ENCODE data around the gene PIEZO1. TPM values are rescaled to one million over a fixed set of nuclear protein-coding genes. Genes with fewer than 3 reads are reported as not detected.

The PIEZO1 gene
- total RNA-seq, 1 experiment from 2014 or later, result 71.1 TPM

- no peaks in the 10 kb centered on the region for H3K23me2 ChIP-seq (ENCODE audit: insufficient read length, low read depth, low read length, poor library complexity, severe bottlenecking)
- no peak overlapping the region for H2BK120ac ChIP-seq (ENCODE audit: low read depth, low read length, poor library complexity, severe bottlenecking)
- H2BK20ac ChIP-seq (ENCODE audit: low read depth, low read length, poor library complexity, severe bottlenecking), result no peak overlapping the region
- no peak overlapping the region for H3K27ac Mint-ChIP-seq
- no peak overlapping the region for H4K5ac ChIP-seq (ENCODE audit: insufficient read length, low read depth, low read length)
- no peak overlapping the region for H4K91ac ChIP-seq (ENCODE audit: insufficient read length, low read depth, low read length)
- no peak overlapping the region for H3K4me2 ChIP-seq (ENCODE audit: insufficient read depth, insufficient read length, low read length)
- H4K20me1 ChIP-seq (ENCODE audit: control insufficient read depth, insufficient read depth, insufficient read length), result no peaks in the 10 kb centered on the region
- H3K9me3 ChIP-seq (ENCODE audit: control insufficient read depth, low read depth, low read length), result no peaks in the 10 kb centered on the region
- H3T11ph ChIP-seq (ENCODE audit: low read length), result no peak overlapping the region
- H2AK5ac ChIP-seq (ENCODE audit: insufficient read length, low read length), result no peak overlapping the region
- H3K14ac ChIP-seq (ENCODE audit: insufficient read depth, low read length), result no peak overlapping the region
- no peak overlapping the region for H3K27ac ChIP-seq (ENCODE audit: insufficient read length, low read depth, low read length)
- H3K56ac ChIP-seq (ENCODE audit: insufficient read length, low read depth, low read length), result no peak overlapping the region
- no peak overlapping the region for H3K4ac ChIP-seq (ENCODE audit: low read depth, low read length)
- no peak overlapping the region for H3K4me3 Mint-ChIP-seq
- no peak overlapping the region for H2AFZ ChIP-seq (ENCODE audit: low read length)
- H4K8ac ChIP-seq (replicated peaks; ENCODE audit: insufficient read length, low read depth, low read length), result no peak overlapping the region
- H3K4me1 Mint-ChIP-seq, result 0 out of 4 replicates have a peak, but pooled peaks cover 0 to 3% of the 10 kb centered on the region in 2 experiments
- H3K23ac ChIP-seq (ENCODE audit: insufficient read length, low read depth, low read length), result no peak overlapping the region
- no peaks in the 10 kb centered on the region for H3K4me1 ChIP-seq (ENCODE audit: insufficient read depth, low read length)
- no peaks in the 10 kb centered on the region for H3K9me3 Mint-ChIP-seq
- H3K36me3 Mint-ChIP-seq (ENCODE audit: insufficient read depth in 1 of 3, low read depth in 3 of 3), result peaks cover 2 to 4% (median 3%) of the 10 kb centered on the region in 3 experiments; a peak in 5 of 7 replicates
- TF ChIP-seq CTCF (conservative IDR thresholded peaks at IDR 0.05), result no peak
- H3K27me3 ChIP-seq (ENCODE audit: insufficient read depth, low read length), result no peaks in the 10 kb centered on the region
- no peak overlapping the region for H3K18ac ChIP-seq (ENCODE audit: insufficient read length, low read depth, low read length)
- no peak overlapping the region for H2BK15ac ChIP-seq (ENCODE audit: low read depth, low read length)
- WGBS (ENCODE audit: extremely low coverage, insufficient read length, low lambda C conversion rate), result no CpG with 5 or more reads among the region's 21 CpGs
- no peak for DNase-seq
- H2BK12ac ChIP-seq (ENCODE audit: insufficient read length, low read depth, low read length), result no peak overlapping the region
- no peaks in the 10 kb centered on the region; the same call in 1 of the 2 replicates for H3K27me3 Mint-ChIP-seq (ENCODE audit: low read depth)
- no peak overlapping the region for H3K9ac ChIP-seq (ENCODE audit: extremely low read depth, insufficient read length, low read length)
- H3K79me1 ChIP-seq (ENCODE audit: insufficient read depth, low read depth, low read length, poor library complexity, severe bottlenecking), result no peaks in the 10 kb centered on the region
- no peak overlapping the region for H2BK5ac ChIP-seq (ENCODE audit: insufficient read length, low read length)
- H3K79me2 ChIP-seq (ENCODE audit: insufficient read depth, low read length), result no peaks in the 10 kb centered on the region
Measured at GRCh38 chr16:88736496-88736895, 48.5 kb downstream of the PIEZO1 start.
